ENCODE results near the gene CBFA2T2.
"Not testable (repeated sequence)": the region's sequence is repeated elsewhere in the genome, so short reads cannot be mapped to it uniquely, and the experiment has no call there.

Gene CBFA2T2

DNA sequence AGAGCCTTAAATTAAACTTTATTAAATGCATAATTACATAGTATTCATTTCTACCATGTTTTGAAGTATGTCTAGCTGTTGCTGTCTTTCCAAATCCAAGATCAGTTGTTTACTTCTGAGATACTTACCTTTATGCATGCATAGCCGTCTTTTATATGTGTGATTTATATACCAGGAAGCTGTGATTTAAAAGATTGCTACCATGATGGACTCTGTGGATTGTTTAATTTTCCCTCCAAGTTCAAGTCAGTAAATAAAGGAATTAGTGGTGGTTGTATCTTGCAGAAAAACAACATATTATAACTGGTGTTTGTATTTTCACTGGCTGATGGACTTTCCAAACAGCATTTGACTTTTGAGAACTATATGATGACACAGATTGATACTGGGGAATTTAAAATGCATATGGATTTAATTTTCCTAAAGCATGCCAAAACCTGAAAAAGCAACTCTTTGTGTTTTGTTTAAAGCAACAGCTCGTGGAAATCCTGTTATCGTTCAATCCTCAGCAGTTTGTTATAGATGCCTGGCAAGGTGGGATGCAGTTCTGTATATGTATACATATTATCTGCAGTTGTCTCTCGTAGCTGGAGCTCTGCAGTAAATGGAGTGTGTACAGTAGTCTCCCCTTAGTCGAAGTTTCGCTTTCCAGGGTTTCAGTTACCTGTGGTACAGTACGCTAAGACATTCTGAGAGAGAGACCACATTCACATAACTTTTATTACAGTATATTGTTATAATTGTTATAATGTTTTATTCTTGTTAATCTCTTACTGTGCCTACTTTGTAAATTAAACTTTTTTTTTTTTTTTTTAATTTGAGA is 77.1 kb downstream of the CBFA2T2 start:
- FAIRE-seq (no peak), DNase-seq (ENCODE audit: insufficient read length, low spot score) (no peak)
- TF ChIP-seq, protein P1, sequence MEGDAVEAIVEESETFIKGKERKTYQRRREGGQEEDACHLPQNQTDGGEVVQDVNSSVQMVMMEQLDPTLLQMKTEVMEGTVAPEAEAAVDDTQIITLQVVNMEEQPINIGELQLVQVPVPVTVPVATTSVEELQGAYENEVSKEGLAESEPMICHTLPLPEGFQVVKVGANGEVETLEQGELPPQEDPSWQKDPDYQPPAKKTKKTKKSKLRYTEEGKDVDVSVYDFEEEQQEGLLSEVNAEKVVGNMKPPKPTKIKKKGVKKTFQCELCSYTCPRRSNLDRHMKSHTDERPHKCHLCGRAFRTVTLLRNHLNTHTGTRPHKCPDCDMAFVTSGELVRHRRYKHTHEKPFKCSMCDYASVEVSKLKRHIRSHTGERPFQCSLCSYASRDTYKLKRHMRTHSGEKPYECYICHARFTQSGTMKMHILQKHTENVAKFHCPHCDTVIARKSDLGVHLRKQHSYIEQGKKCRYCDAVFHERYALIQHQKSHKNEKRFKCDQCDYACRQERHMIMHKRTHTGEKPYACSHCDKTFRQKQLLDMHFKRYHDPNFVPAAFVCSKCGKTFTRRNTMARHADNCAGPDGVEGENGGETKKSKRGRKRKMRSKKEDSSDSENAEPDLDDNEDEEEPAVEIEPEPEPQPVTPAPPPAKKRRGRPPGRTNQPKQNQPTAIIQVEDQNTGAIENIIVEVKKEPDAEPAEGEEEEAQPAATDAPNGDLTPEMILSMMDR (IDR thresholded peaks at IDR 0.05; ENCODE audit: insufficient read depth, missing control alignments), result no peak

DNA sequence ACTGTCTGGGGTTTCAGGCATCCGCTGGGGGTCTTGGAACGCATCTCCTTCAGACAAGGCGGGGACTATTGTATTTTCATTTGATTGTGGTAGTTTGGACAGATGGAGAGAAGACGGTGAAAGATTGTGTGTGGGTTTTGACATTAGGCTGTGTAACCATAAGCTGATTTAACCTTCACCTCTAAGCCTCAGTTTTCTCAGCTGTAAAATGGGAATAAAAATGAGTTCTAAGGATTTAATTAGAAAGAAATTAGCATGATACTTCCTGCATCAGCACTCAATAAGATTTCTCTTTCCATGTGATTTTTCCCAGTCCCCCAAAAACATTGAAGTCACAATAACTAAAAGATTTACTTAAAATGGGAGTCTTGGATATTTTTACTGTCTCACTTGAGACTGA is 78.1 kb downstream of the CBFA2T2 start:
- DNase-seq (ENCODE audit: insufficient read length, low spot score), result no peak
- no peak for FAIRE-seq
- TF ChIP-seq, protein P1 (IDR thresholded peaks at IDR 0.05; ENCODE audit: insufficient read depth, missing control alignments), result no peak

DNA sequence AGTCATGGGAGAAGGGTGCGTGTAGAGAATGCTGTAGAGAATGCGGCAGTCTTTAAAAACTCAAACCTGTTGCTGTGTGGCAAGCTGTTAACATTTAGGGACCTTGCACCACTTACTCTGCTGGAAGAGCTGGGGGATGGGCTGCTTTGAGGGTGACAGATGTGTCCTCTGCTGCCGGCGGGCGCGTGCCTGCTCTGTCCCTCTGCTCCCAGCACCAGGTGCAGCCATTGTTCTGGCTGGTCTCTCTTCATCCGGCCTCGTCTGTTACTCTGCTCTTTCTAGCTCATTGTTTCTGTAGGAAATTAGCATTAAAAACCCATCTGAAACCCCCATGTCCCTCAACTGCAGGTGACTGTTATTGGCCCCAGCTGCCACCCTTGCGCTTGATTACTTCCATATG is 78.5 kb downstream of the CBFA2T2 start:
- TF ChIP-seq, protein P1 (IDR thresholded peaks at IDR 0.05; ENCODE audit: insufficient read depth, missing control alignments), result no peak
- FAIRE-seq (no peak), DNase-seq (ENCODE audit: insufficient read length, low spot score) (peak; percentile 29)

GRCh38 chr20:33568868-33569801 is 79.2 kb downstream of the CBFA2T2 start:
- peak; percentile 56 for FAIRE-seq
- TF ChIP-seq, protein P1 (IDR thresholded peaks at IDR 0.05; ENCODE audit: insufficient read depth, missing control alignments), result no peak
- no peak for DNase-seq (ENCODE audit: insufficient read length, low spot score)

GRCh38 chr20:33569802-33570391 is 80.0 kb downstream of the CBFA2T2 start:
- DNase-seq (ENCODE audit: insufficient read length, low spot score) (no peak), FAIRE-seq (no peak)
- TF ChIP-seq, protein P1 (IDR thresholded peaks at IDR 0.05; ENCODE audit: insufficient read depth, missing control alignments), result no peak

DNA sequence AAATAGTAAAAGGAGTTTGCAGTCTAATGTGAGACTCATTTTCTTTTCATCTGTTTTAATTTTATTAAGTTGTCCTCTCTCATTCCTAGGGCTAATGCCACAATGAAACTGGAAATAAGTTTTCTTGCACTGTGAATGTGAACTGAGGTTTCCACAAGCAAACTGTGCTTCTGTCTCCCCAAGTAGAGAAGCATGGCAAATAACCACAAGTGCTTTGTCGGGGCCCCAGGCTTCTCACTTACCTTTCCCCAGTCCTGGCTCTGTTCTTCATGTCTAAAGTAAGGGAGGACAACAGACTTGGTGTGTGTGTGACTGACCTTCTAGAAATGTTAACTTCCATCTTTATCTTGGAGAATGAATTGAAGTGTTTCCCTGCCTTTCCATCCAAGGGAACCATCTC is 80.8 kb downstream of the CBFA2T2 start:
- FAIRE-seq (no peak), DNase-seq (ENCODE audit: insufficient read length, low spot score) (no peak)
- TF ChIP-seq, protein P1 (IDR thresholded peaks at IDR 0.05; ENCODE audit: insufficient read depth, missing control alignments), result no peak

- not testable (repeated sequence) for DNase-seq (ENCODE audit: insufficient read length, low spot score); FAIRE-seq
Measured at GRCh38 chr20:33573268-33573667, 83.4 kb downstream of the CBFA2T2 start.
